GM18868 (cell line): ENCODE measurements around the gene DUSP14.

Source experiments
- ATAC-seq: cut with Tn5 transposase; IDR thresholded peaks from one replicate; pipeline ENCODE4 v1.9.1; 2021; ENCODE audit warnings: mild to moderate bottlenecking, moderate library complexity; ENCODE audit not compliant: unreplicated experiment

DUSP14 gene

DNA sequence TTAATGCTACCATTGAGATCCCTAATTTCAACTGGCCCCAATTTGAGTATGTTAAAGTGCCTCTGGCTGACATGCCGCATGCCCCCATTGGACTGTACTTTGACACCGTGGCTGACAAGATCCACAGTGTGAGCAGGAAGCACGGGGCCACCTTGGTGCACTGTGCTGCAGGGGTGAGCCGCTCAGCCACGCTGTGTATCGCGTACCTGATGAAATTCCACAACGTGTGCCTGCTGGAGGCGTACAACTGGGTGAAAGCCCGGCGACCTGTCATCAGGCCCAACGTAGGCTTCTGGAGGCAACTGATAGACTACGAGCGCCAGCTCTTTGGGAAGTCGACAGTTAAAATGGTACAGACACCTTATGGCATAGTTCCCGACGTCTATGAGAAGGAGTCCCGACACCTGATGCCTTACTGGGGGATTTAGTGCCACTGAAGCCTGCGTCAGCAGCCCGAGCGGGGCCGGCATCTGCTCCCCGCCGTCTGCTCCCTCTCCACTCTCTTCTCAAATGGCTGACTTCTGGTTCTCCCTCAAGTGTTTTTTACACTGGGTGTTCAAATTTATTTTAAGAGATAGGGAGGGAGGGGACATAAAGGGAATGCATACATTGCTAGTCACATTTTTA, 22.9 kb downstream of the DUSP14 start:
- no peak for ATAC-seq

DNA sequence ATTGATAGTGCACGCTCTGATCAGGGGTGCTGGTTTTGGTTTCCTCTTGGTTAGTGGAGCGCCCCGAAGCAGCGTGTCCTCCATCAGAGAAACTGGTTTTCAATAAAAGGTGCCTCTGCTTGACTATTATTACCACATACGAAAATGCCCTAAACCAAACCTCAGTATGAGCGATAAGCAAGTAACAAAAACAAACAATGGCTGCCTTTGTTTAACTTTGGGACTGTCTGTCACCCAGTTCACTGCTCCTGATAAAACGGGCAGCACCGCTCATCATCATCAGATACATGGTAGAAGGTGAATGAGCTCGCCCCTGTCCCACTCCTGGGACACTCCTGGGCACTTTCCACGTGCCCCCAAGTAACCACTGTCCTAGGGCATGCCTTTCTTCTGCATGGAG, 24.0 kb downstream of the DUSP14 start:
- ATAC-seq = no peak

DNA sequence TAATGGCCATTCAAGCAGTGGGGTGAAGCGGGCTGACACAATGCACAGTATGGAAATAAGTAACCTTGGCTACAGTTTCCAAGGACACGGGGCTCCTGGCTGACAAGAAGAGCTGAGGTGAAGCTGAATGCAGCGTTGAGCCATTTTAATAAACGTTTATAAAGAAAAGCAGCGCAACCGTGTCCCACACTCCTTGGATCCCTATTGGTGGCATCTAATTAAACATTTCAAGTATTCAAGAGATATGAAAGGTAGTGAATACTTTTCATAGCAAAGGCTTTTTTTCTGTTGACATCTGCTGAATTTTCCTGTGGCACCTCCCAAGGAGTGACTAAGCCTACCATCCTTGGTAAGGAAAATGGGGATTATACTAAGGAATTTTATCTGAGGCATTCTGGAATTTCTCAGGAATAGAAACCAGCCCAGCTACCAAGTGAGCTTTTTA, 26.5 kb downstream of the DUSP14 start:
- ATAC-seq = no peak

DNA sequence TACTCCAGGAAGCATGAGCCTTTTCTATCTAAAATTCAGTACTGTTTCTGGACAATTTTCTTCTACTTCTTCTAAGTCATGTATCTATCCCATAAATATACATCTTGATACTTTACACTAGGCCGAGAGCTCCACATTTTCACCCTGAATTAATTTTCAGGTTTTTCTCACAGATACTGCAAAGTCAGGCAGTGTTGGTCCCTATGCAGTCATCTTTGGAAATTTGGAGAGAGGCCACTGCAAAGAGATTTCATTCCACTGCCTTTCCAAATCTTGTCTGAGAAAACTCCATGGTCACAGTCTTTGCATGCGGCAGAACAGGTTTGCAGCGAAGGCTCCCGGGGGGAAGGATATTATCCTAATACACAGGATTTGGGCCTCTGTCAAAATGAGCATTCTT, 28.2 kb downstream of the DUSP14 start:
- no peak for ATAC-seq

DNA sequence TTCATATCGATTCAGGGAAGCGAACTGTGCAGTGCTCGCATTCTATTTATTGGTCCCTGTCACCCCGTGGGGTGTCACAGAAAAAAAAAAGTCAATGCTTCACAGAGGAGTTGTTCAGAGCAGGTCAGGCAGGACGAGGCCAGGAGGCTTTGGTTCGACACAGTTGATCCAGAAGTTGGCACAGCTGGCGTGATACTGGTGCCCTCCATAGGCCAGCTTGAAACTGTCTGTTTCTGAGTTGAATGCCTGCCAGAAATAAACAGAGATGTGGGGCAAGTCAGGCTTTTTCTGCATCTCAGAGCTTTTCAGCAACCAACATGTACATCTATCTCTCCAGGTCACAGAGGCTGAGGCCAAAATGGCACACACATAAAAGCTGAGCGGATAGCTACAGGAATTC, 29.1 kb downstream of the DUSP14 start:
- ATAC-seq = no peak

DNA sequence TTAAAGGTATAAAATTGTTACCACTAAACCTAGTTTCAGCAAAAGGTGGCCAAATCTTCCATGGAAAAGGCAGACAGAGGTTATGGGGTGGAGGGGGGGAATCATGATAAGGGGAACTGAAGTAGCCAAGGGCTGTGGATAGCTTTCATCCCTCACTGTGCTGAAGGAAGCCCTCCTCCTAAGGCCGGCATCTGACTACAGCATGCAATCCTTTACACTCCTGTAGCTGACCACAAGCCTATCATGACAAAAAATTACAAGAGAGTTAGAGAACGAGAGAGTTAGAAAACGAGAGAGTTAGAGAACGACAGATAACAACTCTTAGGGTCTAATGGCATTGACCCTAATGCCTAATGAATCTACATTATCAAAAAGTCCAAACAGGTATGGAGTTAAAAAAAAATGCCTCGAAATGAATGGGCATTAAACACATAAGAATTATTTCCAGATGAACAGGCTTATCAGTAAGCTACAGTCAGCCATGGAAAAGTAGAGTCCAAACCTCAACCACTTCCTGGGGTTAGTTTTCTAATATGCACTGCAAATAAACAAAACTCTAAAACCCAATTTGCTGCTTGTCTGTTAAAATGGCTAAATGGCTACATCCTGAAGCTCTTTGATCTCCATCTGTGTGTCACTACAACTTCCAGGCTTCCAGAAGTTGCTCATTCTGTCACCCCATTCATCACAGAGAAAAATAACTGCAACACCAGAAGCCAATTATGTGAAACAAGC, 29.7 kb downstream of the DUSP14 start:
- no peak for ATAC-seq

DNA sequence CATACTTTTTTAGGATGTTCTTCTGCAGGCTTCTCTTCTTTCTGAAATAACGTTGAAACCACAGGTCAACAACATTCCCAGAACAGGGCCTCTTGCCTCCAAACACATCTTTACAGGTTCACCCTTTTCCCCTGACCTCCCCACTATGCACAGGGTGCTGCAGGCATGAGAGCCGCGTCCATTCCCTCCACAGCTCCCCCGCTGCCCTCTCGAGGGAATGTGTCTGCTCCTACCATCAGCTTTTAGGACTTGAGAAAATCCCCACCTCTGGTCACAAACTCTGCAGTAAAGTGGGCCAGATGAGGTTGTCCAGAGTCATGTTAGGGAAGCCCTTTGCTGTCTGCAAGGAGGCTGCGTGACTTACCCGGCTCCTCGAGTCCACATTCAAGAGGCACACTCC, 30.5 kb downstream of the DUSP14 start:
- ATAC-seq = no peak

DNA sequence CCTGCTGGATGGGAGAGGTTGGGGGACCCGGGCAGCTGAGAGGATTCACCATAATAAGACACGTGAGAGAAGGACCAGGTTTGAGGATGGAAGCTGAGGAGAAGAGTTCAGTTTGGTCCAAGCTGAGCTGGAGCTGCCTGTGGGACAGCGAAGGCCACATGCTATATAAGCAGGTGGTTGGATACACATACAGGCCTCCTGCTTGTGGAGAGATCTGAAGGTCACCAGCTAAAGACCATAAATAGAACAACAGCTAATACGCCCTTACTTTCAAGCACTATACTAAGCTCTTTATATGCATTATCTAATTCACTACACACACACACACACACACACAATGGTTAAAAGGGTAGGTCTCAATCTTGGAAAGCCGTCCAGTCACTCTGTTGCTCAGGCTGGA, 32.1 kb downstream of the DUSP14 start:
- ATAC-seq = no peak

DNA sequence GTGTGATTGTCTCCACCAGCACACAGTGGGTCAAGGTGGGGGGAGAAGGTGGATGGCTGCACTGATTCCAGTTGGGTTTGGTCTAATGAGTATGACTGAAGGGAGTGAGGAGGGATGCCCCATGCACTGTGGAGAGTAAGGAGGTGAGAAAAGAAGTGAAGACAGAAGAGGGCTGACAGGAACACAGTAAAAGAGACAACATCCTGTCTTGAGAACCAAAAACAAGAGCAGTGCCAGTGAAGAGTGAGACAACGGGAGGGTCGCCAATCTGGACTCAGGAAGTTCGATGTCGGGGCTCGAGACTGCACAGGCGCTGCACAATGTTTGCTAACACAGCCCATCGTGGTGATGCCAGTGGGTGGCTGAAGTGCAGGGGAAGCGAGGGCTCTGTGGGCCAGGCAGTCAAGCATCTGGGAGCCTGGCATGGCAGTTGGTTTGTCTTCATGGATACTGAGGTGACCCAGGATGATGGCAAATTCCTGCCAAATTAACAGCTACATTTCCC, 34.1 kb downstream of the DUSP14 start:
- no peak for ATAC-seq

DNA sequence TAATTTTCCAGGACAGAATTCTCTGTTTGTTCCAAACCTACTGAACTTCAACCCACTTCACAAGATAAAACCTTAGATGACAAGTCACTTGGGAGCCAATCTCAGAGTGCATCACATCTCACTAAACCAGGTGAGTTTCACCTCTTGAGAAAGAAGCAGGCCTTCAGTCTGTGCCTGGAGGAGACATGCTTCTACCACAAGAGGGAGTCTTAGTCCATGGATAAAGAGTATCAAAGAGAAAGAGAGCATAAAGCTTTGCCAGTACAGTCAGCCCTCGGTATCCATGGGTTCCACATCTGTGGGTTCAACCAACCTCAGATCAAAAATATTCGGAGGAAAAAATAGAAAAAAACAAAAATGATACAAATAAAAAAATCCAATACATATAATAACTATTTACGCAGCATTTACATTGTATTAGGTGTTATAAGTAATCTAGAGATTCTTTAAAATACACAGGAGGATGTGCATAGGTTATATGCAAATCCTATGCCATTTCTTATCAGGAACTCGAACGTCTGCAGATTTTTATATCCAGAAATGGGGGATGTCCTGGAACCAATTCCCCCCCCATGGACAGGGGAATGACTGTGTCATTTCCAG, 37.7 kb downstream of the DUSP14 start:
- ATAC-seq = no peak

DNA sequence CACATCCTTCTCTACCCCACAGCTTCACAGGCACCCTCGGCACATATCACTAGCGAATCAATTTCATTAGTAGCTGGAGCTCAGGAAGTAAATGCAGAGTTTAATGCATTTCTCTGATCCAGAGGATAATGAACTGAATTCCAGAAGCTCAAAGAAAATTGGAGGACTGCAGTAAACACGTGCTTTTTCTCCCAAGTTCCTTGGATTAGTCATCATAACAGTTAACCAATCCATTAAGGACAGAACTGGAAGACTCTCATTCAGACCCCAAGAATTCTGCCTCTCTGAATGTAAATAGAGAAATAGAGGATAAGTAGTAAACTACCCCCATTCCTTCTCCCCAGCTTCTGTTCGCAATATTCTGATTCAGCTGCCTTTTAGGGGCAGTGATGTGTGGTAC, 40.7 kb downstream of the DUSP14 start:
- no peak for ATAC-seq

DNA sequence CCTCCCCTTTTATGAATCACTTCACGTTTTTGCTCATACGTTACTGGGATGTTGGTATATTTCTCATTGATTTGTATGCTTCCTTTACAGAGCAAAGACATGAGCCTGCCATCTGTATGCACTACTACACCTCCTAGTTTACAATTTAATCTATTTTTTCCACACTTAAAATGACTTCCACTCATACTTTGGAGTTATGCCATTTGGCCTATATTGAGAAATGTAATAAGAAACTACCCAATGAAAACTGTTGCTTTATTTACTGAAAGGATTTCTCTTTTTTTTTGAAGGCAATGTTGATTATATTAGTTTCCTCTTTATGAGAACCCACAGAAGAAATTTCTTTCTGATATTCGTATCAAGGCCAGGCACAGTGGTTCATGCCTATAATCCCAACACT, 43.1 kb downstream of the DUSP14 start:
- no peak for ATAC-seq

DNA sequence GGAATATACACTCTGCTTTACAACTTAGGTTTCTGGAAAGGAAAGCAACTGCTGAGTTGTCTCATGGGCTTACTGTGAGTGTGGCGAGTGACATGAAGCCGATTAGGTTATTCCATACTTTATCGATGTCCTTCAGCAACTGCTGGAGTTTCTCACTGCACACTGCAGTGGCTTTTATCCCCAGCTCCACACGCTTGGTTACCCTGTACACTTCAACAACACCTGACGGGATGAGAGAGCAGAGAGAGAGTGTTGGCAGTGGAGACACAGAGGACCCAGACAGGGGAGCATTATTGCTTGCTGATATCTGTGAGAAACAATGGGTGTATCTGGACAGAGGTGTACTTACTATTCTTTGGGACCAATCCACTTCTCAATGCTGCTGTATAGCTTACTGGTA, 46.2 kb downstream of the DUSP14 start:
- no peak for ATAC-seq

DNA sequence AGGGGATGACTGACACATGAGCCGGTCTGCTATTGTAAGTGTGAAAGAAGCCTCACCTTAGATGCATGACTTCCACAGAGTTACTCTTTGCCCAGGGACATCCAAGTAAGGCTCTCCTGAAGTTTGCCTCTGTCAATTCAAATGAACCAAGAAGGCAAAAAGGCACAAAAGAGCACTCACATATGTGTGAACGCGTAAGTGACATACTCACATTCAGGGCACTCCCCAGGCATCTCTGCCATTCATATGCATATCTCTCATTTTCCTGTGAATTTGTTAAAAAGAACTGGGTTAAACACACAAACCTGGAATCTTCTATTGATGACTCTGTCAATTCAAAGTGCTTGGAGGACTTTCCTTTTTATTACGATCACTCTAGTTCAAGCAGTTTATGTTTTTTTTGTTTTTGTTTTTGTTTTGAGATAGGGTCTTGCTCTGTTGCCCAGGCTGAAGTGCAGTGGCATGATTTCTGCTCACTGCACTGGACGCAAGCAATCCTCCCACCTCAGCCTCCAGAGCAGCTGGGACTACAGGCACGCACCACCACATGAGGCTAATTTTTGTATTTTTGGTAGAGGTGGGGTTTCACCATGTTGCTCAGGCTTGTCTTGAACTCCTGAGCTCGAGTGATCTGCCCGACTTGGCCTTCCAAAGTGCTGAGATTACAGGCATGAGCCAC, 49.4 kb downstream of the DUSP14 start:
- ATAC-seq = no peak

DNA sequence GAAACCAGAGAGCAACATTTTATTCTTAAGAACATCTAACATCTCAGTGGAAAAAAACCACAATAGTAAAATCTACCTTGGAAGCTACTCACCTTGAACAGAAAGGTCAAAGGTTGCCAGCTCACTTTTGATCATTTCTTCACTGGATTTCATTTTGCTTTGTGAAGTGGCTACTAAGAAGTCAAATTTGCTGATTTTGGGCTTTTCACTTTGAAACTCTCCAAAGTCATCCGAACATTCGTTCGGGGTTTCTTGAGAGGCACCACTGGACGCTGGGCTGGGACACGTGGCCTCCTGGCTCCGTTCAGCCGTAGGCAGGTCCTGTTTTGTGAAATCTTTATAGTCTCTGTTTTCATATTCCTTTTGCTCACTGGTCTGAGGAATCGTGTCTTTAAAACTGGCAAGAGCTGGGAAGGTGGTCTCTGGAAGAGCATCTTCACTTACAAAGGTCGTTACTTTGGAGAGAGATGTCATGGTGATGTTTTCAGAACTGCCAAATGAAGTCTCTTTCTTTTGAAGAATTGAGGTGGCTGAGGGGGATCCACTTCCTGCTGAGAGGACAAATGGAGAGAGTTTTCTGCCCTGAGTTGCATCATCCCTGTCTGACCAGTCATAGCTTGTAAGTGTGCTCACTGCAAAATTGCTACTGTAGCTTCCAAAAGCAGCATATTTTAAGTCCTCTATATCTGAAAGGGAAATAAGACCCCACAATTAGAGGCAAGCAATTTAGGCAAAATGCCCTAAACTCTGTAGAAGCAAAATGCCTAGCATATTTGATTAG, 52.4 kb downstream of the DUSP14 start:
- no peak for ATAC-seq

DNA sequence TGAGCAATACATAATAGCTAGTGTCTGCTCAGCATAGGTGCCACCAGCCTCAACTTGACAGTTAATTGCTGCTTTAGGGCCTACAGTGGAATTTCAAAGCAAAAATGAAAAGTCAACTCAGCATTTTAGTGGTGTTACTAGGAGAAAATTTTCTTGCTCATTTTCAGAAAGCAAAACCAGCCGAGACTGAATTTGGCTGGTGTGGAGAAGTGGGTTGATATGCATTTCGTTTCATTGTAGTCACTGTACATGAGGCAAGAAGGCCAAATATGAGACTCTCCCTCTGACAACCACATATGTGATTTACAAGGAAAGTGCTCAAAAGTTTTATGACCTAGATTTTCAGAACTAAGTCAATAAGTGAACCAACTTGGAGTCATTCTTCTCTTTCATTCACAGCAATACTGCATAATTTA, 54.0 kb downstream of the DUSP14 start:
- no peak for ATAC-seq

DNA sequence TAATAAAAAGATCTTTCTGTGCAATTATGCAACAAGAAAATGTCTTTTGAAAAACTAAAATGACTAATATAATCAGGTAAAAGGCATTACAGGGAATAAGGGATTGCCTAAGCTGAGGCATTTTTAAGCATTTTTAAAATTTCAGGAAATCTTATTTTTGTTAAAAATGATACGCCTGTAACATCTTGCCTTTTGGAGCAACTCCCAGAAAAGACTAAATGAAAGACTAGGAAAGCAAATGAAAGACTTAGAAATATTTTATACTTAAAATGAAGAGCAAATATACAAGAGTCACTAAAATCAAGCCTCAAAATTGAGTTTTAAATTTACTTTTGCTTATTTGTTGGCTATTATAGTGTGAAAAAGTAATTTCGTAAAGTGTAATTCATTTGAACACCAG, 55.8 kb downstream of the DUSP14 start:
- no peak for ATAC-seq

DNA sequence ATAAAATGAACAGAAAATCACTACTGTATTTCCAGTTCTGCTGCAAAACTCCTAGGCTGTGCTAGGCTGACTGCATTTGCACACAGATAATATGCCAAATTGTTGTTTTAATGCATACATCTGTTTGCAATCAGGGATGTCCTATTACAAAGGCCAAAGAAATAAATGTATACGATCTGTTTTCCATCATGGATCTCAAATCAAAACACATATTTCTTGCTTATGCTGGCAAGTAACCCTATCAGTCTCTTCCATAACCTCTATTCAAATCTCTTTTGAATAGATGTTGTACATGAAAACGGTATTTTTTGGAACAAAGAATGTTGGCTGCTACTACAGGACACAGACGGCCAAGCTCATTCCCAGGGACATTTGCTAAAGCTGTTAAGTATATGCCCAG, 56.6 kb downstream of the DUSP14 start:
- ATAC-seq = no peak

DNA sequence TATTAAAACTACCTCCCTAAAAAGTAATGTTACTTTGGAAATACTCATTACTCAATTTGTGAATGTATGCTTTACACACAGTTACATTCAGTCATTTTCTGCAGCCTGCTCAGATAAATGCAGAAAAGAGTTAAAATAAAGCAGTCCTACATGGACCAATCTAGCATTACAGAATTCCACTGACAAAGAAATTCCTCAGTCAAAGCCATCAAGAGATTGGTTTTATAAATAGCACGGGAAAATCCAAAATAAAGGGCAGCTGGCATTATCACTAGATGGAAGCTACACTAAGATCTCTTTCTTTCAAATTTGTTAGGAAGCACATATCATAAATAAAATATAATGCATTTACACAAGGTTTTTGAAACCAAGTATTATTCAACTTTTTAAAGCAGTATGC, 58.3 kb downstream of the DUSP14 start:
- no peak for ATAC-seq

DNA sequence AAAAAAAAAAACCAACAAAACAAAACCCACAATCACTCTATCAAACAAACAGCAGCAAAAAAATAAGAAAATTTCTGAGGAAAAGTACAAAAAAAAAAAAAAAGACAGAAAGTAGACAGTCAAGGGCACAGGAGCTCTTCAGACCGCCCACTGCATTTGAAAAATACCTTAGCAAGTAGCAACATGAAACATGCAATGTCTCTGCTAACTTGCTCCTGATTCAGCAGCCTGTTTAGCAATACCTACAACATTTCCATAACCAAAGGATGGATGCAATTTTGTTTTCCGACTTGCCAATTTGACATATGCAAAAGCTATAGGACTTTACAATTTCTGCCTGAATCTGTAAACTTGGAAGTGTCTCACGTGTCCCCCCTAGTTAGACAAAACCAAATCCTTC, 62.1 kb downstream of the DUSP14 start:
- no peak for ATAC-seq

DNA sequence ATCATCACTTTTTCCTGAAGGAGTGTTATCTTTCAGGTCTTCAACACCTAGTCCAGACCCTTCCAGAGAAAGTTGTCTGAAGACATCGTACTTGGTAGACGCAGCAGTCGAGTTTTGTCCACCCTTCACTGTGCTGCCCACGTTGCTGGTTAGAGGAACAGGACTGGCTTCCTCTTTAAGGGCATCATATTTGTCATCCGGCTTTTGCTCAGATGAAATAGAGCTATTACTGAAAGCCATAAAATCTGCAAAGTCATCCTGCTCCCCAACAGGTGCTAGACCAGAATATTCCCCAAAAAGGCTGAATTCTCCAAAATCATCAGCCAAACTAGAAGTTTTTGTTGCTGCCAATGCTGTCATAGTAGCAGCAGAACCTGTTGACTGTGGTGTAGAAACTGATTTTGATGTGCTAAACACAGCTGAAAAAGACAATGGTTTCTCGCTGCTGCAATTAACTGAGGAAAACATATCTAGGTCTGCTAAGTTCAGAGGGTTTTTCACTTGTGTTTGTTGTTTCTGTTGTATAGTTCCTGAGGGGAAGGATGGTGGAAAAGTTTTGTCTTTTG, 63.8 kb downstream of the DUSP14 start:
- ATAC-seq = no peak
